Fibroblast of skin of abdomen (primary cell): ENCODE results near the gene TMEM101. TPM values are rescaled to one million over a fixed set of nuclear protein-coding genes. Genes with fewer than 3 reads are reported as not detected.
"Not testable (repeated sequence)": the region's sequence is repeated elsewhere in the genome, so short reads cannot be mapped to it uniquely, and the experiment has no call there.

Source experiments
- DNase-seq: peaks from one replicate; pipeline ENCODE4 v3.0.0-alpha.2; 2013
- polyA plus RNA-seq, 2 experiments: library from polyadenylated mRNA; unstranded; fragments of 120-200 nt; gene quantifications; one replicate each; pipeline ENCODE4 v1.2.1, GENCODE V29; 2013; ENCODE audit not compliant: insufficient read length in 2 of 2

Gene TMEM101
- polyA plus RNA-seq (2013, experiment 1 of 2; ENCODE audit: insufficient read length) = 23.2 TPM
- polyA plus RNA-seq (2013, experiment 2 of 2; ENCODE audit: insufficient read length) = 24.4 TPM

- DNase-seq = peak; percentile 93
Measured at GRCh38 chr17:44014437-44015172, at the start of gene TMEM101. Gene TMEM101, minus strand, starts transcription at chr17:44014963. Its CDS starts 11 bp downstream, at chr17:44014952.

GRCh38 chr17:44063704-44064639 is 49.2 kb upstream of the TMEM101 start:
- DNase-seq = no peak

GRCh38 chr17:44062871-44063270 is 48.1 kb upstream of the TMEM101 start:
- no peak for DNase-seq

GRCh38 chr17:44061446-44061845 is 46.7 kb upstream of the TMEM101 start:
- DNase-seq = peak; percentile 56

- DNase-seq = no peak
Measured at GRCh38 chr17:44059101-44059892, 44.5 kb upstream of the TMEM101 start.

GRCh38 chr17:44053125-44053872 is 38.5 kb upstream of the TMEM101 start:
- DNase-seq = no peak

- no peak for DNase-seq
Measured at GRCh38 chr17:44049294-44050060, 34.7 kb upstream of the TMEM101 start.

- DNase-seq = not testable (repeated sequence)
Measured at GRCh38 chr17:44046893-44047292, 32.1 kb upstream of the TMEM101 start.

- no peak for DNase-seq
Measured at GRCh38 chr17:44045486-44045885, 30.7 kb upstream of the TMEM101 start.

GRCh38 chr17:44044071-44044470 is 29.3 kb upstream of the TMEM101 start:
- peak; percentile 68 for DNase-seq

- DNase-seq = no peak
Measured at GRCh38 chr17:44043272-44043696, 28.5 kb upstream of the TMEM101 start.

GRCh38 chr17:44039829-44040635 is 25.3 kb upstream of the TMEM101 start:
- no peak for DNase-seq

- DNase-seq = no peak
Measured at GRCh38 chr17:44038604-44039011, 23.8 kb upstream of the TMEM101 start.

GRCh38 chr17:44037471-44037870 is 22.7 kb upstream of the TMEM101 start:
- no peak for DNase-seq

GRCh38 chr17:44034688-44035087 is 19.9 kb upstream of the TMEM101 start:
- not testable (repeated sequence) for DNase-seq

- DNase-seq = no peak
Measured at GRCh38 chr17:44033861-44034408, 19.2 kb upstream of the TMEM101 start.

GRCh38 chr17:44030482-44030881 is 15.7 kb upstream of the TMEM101 start:
- no peak for DNase-seq

GRCh38 chr17:44029736-44030135 is 15.0 kb upstream of the TMEM101 start:
- no peak for DNase-seq

GRCh38 chr17:44024853-44025252 is 10.1 kb upstream of the TMEM101 start:
- DNase-seq = no peak

- no peak for DNase-seq
Measured at GRCh38 chr17:44024271-44024663, 9.5 kb upstream of the TMEM101 start.
